Measurements from ENCODE around the gene MRPL57. TPM values are rescaled to one million over a fixed set of nuclear protein-coding genes. Genes with fewer than 3 reads are reported as not detected.
"Not testable (repeated sequence)": the region's sequence is repeated elsewhere in the genome, so short reads cannot be mapped to it uniquely, and the experiment has no call there.

MRPL57 gene
- total RNA-seq, 1 donor from 2014 or later = 39.0 TPM

- TF ChIP-seq, protein P1, sequence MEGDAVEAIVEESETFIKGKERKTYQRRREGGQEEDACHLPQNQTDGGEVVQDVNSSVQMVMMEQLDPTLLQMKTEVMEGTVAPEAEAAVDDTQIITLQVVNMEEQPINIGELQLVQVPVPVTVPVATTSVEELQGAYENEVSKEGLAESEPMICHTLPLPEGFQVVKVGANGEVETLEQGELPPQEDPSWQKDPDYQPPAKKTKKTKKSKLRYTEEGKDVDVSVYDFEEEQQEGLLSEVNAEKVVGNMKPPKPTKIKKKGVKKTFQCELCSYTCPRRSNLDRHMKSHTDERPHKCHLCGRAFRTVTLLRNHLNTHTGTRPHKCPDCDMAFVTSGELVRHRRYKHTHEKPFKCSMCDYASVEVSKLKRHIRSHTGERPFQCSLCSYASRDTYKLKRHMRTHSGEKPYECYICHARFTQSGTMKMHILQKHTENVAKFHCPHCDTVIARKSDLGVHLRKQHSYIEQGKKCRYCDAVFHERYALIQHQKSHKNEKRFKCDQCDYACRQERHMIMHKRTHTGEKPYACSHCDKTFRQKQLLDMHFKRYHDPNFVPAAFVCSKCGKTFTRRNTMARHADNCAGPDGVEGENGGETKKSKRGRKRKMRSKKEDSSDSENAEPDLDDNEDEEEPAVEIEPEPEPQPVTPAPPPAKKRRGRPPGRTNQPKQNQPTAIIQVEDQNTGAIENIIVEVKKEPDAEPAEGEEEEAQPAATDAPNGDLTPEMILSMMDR (conservative IDR thresholded peaks at IDR 0.05; ENCODE audit: low read depth, low read length) = no peak
- no peak overlapping the region for H3K4me3 ChIP-seq (ENCODE audit: low read depth, low read length)
- no peak for DNase-seq (ENCODE audit: low read depth)
These were observed 42.6 kb downstream of the MRPL57 start for GRCh38 chr13:21219036-21219381.

GRCh38 chr13:21219716-21220115 is 43.3 kb downstream of the MRPL57 start:
- H3K4me3 ChIP-seq (ENCODE audit: low read depth, low read length); DNase-seq (ENCODE audit: low read depth): not testable (repeated sequence)

DNA sequence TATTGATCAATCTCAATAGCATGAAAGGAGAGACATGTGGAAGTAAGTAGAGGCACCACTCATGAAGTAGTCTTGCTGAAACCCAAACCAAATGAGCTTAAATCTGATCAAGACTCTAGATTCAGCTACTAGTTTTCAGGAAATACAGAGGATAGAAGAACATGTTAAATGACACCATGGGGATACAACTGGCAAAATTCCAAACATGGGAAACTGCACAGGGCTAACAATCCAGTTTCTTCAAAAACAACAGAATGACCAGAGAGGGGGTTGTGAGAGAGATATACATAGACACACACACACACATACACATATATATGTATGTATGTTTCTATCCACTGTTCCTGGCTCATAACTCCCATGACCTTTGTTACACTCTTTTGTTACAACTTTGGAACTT is 44.8 kb downstream of the MRPL57 start:
- DNase-seq (ENCODE audit: low read depth) = no peak
- TF ChIP-seq, protein P1 (conservative IDR thresholded peaks at IDR 0.05; ENCODE audit: low read depth, low read length) = no peak
- H3K4me3 ChIP-seq (ENCODE audit: low read depth, low read length) = no peak overlapping the region

DNA sequence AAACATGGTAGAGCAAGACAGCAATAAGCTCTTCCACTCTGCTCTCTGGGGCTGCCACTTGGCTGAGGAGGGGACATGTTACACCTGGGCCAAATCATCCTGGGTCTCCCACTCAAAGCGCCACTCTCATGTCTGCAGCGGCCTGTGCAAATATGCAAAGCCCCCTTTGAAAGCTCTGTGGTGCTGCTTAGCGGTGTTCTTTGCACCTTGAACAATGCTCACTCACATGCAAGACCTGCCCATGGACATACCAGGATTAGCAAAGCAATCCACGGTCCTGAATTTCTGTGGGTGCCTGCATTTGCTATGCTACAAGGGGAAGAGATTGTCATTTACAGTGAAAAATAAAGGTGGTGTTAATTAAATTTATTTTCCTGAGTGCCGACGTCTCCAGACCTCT is 48.6 kb downstream of the MRPL57 start:
- TF ChIP-seq, protein P1 (conservative IDR thresholded peaks at IDR 0.05; ENCODE audit: low read depth, low read length) = no peak
- H3K4me3 ChIP-seq (ENCODE audit: low read depth, low read length) = no peak overlapping the region
- DNase-seq (ENCODE audit: low read depth) = no peak

DNA sequence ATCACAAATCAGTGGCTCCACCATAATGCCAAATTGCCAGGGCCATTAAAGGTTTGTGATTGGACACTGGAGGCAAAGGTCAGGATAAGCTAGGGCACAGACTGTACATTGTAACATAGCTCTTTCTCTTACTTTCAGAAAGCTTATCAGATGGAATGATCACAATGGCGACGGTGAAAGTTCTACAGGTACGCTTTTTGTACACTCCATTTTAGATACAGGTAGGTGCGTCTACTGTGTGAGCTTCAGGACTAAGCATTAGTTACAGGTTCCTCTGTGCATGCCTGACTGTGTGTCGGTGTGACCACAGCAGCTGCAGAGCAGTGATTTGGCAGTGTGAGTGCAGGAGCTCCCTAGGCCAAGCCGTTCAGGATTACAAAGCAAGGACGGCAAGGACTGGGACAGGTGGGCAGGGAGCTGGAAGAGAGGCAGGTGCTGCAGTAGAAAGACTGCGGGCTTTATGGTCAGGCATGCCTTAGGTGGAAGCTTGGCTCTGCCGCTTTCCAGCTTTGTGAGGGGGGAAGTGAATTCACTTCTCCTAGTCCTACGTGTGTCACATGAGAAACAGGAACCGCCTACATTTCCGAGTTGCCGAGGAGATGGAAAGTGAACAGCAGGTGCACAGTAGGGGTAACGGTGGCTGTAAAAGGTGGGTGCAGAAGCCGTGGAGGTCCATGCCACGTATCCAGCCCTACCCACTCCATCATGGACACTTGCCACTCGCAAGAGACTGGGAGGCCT is 49.6 kb downstream of the MRPL57 start:
- TF ChIP-seq, protein P1 (conservative IDR thresholded peaks at IDR 0.05; ENCODE audit: low read depth, low read length) = no peak
- DNase-seq (ENCODE audit: low read depth) = no peak
- no peak overlapping the region for H3K4me3 ChIP-seq (ENCODE audit: low read depth, low read length)

- no peak for DNase-seq (ENCODE audit: low read depth)
- TF ChIP-seq, protein P1 (conservative IDR thresholded peaks at IDR 0.05; ENCODE audit: low read depth, low read length) = no peak
- no peak overlapping the region for H3K4me3 ChIP-seq (ENCODE audit: low read depth, low read length)
These were observed 51.5 kb downstream of the MRPL57 start for GRCh38 chr13:21227917-21228316.

Other genes with a start within 250 kb of the MRPL57 start
- gene LATS2, start 115.1 kb upstream of the MRPL57 start, total RNA-seq = 17.1 and 22.1 TPM in 2 replicates
- gene SAP18, start 36.5 kb upstream of the MRPL57 start, total RNA-seq = 50.5 and 51.1 TPM in 2 replicates
- gene SKA3, start 106 bp upstream of the MRPL57 start, total RNA-seq = 22.1 and 35.2 TPM in 2 replicates

All from epithelial cell of proximal tubule (primary cell).